HG03159 (cell line): ENCODE data around the gene CCDC24.

Experiments used
- ATAC-seq: cut with Tn5 transposase; IDR thresholded peaks from one replicate; pipeline ENCODE4 v1.9.1; 2021; ENCODE audit warnings: mild to moderate bottlenecking, moderate library complexity; ENCODE audit not compliant: unreplicated experiment

CCDC24 gene

GRCh38 chr1:44021156-44021555 is 29.8 kb downstream of the CCDC24 start:
- no peak for ATAC-seq

- no peak for ATAC-seq
Observed at GRCh38 chr1:44021581-44022321, 30.4 kb downstream of the CCDC24 start.

GRCh38 chr1:44024031-44024902 is 32.9 kb downstream of the CCDC24 start:
- ATAC-seq = no peak

GRCh38 chr1:44024903-44025525 is 33.6 kb downstream of the CCDC24 start:
- no peak for ATAC-seq

GRCh38 chr1:44025816-44026215 is 34.4 kb downstream of the CCDC24 start:
- ATAC-seq = no peak

GRCh38 chr1:44027320-44027719 is 35.9 kb downstream of the CCDC24 start:
- no peak for ATAC-seq

- peak; percentile 25 for ATAC-seq
Observed at GRCh38 chr1:44029260-44029910, 38.0 kb downstream of the CCDC24 start.

GRCh38 chr1:44029911-44030604 is 38.7 kb downstream of the CCDC24 start:
- peak; percentile 79 for ATAC-seq

GRCh38 chr1:44030605-44031251 is 39.3 kb downstream of the CCDC24 start:
- ATAC-seq = peak; percentile 28

- ATAC-seq = no peak
Observed at GRCh38 chr1:44031252-44032169, 40.1 kb downstream of the CCDC24 start, which contains the start of gene SLC6A9. TSS of gene SLC6A9 (minus strand) at chr1:44031462. CDS start at chr1:44024277, 7,185 bp downstream.

- no peak for ATAC-seq
Observed at GRCh38 chr1:44032170-44032790, 40.9 kb downstream of the CCDC24 start.

- ATAC-seq = no peak
Observed at GRCh38 chr1:44033041-44033575, 41.7 kb downstream of the CCDC24 start.

- no peak for ATAC-seq
Observed at GRCh38 chr1:44033756-44034155, 42.4 kb downstream of the CCDC24 start.

GRCh38 chr1:44034423-44034822 is 43.0 kb downstream of the CCDC24 start:
- ATAC-seq = no peak

GRCh38 chr1:44034976-44035716 is 43.7 kb downstream of the CCDC24 start:
- ATAC-seq = no peak

GRCh38 chr1:44035726-44036408 is 44.5 kb downstream of the CCDC24 start:
- no peak for ATAC-seq
